NCI-H1105 (cell line): Measurements from ENCODE around the gene PALD1.

Experiments
- DNase-seq: peaks from one replicate; lab custom pipeline; 2025; lab: John Stamatoyannopoulos, UW

Gene PALD1

DNA sequence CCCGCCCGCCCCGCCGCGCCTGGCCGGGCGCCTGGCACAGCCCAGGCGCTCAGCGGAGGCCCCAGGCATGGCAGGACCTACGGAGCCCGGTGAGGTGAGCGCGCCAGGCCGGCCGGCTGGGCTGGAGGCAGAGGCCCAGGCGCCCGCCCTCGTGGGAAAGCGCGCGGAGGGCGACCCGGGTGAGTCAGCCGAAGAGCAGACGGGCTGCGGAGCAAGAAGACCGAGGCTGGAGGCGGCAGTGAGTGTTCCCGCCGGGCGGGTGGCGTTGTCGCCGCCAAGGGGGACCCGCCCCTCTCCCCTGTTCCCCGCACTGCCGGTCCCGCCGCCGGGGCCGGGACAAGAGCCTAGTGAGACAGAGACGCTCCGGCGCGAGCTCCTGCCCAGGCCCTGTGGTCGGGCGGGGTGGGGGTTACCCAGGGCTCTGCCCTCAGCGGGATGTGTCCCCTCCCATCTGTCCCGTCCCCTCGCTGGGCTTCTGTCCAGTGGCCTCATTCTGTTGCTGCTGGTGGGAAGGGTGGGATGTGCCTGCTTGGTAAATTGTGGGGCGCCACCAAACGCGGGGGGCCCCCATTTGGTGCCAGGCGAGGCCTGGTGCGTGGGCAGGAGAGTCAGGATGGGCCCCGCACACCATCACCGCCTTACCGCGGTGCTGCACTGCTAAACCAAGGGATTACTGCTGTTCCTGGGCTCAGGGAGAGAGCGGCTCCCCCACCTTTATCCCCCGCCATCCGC is 20.1 kb upstream of the PALD1 start:
- DNase-seq, result no peak

GRCh38 chr10:70459061-70459773 is 19.4 kb upstream of the PALD1 start:
- DNase-seq, result no peak

DNA sequence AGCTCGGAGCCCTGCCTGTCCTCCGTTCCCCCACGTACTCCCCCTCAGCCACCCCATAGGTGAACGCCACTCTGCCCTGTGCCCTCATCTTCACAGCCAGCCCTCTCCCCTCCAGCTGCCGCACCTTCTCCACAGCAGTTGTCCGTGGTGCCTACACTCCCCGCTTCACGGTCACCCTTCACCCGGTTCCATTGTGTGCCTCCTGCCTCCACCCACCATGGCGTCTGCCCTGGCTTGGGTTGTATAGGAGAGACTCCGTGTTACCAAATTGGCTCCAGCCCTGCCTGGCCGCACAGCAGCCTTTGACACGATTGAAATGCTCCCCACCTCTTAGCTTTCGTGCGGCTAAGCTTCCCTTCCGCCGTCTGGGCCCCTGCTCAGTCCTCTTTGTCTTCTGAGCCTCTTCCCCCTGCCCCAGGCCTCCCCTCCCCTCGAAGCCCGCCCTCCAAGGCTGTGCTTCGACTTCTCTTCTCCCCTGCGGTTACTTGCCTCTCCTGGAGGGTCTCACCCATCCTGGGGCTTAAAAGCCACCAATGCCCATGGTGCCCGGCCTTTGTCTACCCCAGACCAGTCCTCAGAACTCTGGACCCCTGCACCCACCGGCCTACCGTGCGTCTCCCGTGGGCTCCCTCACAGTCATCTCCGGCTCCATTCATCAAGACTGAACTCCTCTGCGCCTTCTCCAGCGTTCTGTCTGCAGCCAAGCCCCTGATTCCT is 18.6 kb upstream of the PALD1 start:
- DNase-seq, result no peak

- DNase-seq, result peak; percentile 6
Observed at GRCh38 chr10:70461397-70462348, 16.9 kb upstream of the PALD1 start.

- DNase-seq, result peak; percentile 88
Observed at GRCh38 chr10:70462349-70462984, 16.1 kb upstream of the PALD1 start.

- DNase-seq, result no peak
Observed at GRCh38 chr10:70465278-70465677, 13.3 kb upstream of the PALD1 start.

DNA sequence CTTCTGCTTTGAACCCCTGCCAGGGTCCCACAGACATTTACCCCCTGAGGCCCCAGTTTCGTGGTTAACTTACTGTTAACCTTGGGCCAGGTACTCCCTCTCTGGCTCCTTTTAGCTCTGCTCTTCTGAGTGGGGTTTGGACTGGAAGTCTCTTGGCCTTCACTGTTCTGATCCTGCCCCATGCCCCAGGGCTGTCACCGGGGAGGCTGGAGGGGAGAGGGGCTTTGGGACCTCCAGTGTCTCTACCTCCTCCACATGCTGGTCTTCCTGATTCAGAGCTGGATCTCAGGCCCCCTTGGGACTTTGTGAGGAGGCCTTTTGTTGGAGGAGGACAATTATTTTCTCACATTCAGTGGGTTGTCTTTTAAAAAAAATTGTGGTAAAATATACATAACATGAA is 12.7 kb upstream of the PALD1 start:
- DNase-seq, result no peak

GRCh38 chr10:70466951-70467350 is 11.6 kb upstream of the PALD1 start:
- no peak for DNase-seq

- DNase-seq, result no peak
Observed at GRCh38 chr10:70472799-70473454, 5.6 kb upstream of the PALD1 start.

DNA sequence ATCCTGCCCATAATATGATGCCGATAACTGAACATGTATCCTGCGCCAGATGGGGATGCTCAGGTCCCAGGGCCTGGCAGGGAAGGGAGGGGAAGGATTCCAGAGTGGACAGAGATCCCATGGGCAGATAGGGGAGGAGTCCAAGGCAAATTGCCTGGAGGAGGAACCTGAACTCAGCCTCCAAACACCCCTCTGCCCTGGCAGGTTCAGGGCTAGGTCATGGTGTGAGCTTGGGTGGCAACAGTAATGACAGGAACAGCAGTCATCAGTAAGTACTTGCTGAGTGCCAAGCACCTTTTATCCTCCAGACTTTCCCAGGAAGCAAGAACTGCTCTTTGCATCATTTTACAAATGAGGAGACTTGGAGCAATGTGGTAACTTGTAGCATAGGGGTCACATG is 3.8 kb upstream of the PALD1 start:
- no peak for DNase-seq

GRCh38 chr10:70475661-70476060 is 2.9 kb upstream of the PALD1 start:
- DNase-seq, result no peak

- no peak for DNase-seq
Observed at GRCh38 chr10:70476249-70477035, 2.1 kb upstream of the PALD1 start.

DNA sequence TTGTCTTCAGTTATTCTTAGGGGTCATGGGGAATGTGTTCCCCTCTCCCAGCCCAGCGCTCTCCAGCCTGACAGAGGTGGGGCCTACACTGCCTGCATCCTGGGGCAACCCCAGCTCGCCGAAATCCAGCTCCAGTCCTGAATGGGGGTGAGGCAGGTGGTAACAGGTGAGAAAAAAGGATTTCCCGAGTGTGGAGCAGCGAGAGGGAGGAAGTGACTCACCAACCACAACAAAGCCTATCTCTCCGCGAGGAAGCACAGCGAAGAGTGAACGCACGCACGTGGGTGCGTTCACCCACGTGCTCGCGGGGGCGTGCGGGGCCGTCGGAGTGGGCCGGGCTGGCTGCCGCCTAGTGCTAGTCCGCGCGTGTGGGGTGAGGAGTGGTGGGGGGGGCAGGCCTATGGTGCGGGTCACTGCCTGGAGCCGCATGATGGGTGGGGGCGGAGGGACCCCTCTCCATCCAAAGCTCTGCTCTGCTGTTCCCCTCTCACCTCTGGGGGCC is 855 bp upstream of the PALD1 start:
- no peak for DNase-seq

DNA sequence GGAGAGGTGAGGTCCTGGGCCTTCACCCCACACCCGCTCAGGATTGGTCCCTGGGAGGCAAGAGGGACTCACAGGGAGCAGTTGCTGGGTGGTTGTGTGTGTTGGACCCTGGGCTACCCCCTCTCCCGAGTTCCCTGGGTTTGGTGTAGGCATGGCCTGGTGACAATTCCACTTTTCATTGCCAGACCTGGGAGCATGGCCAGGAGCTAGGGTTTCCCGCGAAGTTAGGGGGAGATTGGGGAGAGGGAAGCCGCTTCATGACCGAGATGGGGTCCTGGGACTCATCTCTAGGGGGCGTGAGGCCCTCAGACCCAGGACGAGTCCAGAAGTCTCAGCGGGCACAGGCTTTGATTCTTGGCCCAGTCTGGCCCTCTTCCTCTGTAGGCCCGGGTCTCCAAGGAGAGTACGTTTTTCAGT is 606 bp downstream of the PALD1 start:
- no peak for DNase-seq

DNA sequence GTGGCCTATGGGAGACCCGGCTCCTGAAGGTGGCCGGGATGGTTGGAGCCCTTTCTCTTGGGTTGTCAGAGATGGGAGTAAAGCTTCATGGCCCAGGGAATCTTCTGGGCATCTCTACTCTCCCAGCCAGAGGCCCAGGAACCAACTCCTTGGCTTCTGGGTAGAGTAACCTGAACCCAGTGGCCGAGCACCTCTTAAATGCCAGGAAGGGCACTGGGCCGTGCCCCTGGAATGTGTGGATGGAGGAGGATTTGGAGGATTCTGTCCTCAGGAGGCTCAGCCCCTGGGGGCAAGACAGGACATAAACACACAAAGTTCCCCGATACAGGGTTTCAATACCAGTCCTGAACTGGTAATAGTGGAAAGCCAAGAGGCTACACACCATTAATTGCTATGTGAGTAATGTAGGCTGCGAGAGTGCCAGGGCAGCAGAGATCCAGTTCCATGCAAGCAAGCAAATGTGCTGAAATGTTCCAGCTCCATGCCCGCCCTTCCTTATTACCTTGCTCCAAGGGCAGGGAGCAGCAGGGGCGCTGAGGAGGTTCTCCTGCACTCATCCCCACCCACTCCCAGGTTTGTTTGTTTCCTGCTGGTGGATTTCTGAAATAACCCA is 1.2 kb downstream of the PALD1 start:
- no peak for DNase-seq

DNA sequence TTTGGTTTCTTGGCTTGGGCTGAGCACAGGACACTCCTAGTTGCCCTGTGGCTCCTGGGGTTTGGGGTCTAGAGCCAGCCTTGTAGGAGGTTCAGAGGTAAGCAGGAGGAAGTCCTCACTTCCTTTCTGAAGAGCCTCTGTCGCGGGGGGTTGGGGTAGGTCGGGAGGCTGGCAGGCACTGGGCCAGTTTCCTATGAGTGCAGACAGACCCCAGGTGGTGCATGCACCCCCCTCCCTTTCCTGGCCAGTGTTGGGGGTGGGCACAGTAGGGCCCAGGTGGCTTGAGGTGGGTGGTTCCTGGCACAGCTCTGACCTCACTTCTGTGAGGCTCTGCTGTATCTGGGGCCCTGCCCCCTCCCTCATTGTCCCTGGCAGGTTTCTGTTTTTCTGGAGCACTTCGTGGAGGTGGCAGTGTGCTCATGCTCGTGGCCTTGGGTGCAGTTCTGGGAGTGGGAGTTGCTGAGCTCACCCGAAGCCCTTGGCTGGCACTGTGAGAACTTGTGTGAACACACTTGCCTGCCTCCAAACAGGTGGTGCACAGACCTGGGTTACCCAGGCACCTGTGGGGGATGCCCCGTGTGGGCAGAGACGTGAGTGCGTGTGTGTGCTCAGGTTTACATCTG is 1.8 kb downstream of the PALD1 start:
- DNase-seq, result no peak

DNA sequence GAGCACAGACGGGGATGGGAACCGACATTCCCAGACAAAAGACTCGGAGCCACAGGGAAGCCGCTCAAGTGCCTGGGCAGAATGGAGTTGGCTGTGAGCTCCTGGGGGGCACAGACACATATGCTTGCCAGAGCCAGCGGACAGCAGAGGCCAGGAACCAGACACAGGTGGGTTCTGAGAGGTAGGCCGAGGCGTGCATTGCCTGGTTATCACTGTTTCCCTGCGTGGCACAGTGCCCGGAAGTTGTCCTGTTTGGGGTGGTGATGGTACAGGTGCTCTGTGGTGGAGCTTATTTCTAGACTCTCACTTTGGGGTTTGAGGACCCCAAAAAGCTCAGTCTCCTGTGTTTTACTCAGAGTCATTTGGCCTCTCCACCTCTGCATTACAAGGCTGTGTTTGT is 2.5 kb downstream of the PALD1 start:
- no peak for DNase-seq

DNA sequence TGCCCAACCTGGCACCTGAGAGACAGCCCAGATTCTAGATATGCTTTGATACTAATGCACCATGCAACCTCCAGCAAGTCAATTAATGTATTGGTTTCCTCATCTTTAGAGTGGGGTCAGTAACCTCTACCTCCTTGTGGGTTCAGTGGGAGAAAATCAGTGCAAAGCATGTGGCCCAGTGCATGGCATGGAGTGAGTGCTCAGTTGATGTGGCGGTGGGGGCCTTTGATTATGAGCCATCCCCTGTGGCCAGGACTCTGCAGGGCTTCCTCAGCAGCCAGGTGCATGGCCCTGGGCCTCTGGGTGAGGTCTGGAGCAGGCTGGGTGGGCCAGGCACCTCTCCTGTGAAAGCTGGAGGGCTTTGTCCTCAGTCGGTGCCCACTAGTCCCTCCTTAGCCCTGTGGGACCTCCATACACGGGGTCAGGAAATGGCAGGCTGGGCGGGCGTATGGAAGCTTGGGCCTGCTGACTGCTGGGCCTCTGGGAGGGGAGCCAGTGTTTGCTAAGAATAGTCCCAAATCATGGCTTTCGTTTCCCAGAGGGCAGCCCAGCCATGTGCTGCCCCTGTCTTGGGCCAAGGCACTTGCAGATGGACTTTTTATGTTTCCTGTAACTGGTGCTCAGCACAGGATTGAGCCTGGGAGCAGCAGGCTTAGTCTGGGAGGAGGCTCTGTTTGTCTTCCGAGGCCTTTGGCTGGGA is 3.4 kb downstream of the PALD1 start:
- DNase-seq, result no peak
